Measurements from ENCODE around the gene TMEM131.

TMEM131 gene

GRCh38 chr2:97769711-97770110 is 226.0 kb downstream of the TMEM131 start:
- 71 to 82% methylated on average over 2 to 3 of the region's 3 CpGs for WGBS, 2 experiments
- Histone ChIP-seq H3K27ac (ENCODE audit: insufficient read depth, low read depth, low read length, poor library complexity, severe bottlenecking) (no peak overlapping the region), H3K9me3 (ENCODE audit: control insufficient read depth, low read length) (no peaks in the 10 kb centered on the region), H3K4me3 (ENCODE audit: insufficient read depth, low read depth, low read length) (no peak overlapping the region), H3K27me3 (ENCODE audit: control insufficient read depth, insufficient read depth, low read length, poor library complexity, severe bottlenecking) (no peaks in the 10 kb centered on the region), H3K36me3 (ENCODE audit: control insufficient read depth, insufficient read depth, low read length) (peaks cover 1% of the 10 kb centered on the region), H3K4me1 (ENCODE audit: control insufficient read depth, insufficient read depth, low read length) (no peaks in the 10 kb centered on the region)

- Histone ChIP-seq H3K27ac (ENCODE audit: insufficient read depth, low read depth, low read length, poor library complexity, severe bottlenecking) (no peak overlapping the region), H3K27me3 (ENCODE audit: control insufficient read depth, insufficient read depth, low read length, poor library complexity, severe bottlenecking) (no peaks in the 10 kb centered on the region), H3K36me3 (ENCODE audit: control insufficient read depth, insufficient read depth, low read length) (no peaks in the 10 kb centered on the region), H3K9me3 (ENCODE audit: control insufficient read depth, low read length) (no peaks in the 10 kb centered on the region), H3K4me3 (ENCODE audit: insufficient read depth, low read depth, low read length) (no peak overlapping the region), H3K4me1 (ENCODE audit: control insufficient read depth, insufficient read depth, low read length) (no peaks in the 10 kb centered on the region)
- WGBS, 2 experiments: 83 to 97% methylated on average over 1 to 3 of the region's 3 CpGs
Measured at GRCh38 chr2:97769308-97769707, 226.4 kb downstream of the TMEM131 start.

GRCh38 chr2:97766567-97766966 is 229.2 kb downstream of the TMEM131 start:
- WGBS, 2 experiments: 97 to 98% methylated on average over 5 of the region's 5 CpGs
- H3K36me3 ChIP-seq (ENCODE audit: control insufficient read depth, insufficient read depth, low read length): no peaks in the 10 kb centered on the region
- no peaks in the 10 kb centered on the region for H3K4me1 ChIP-seq (ENCODE audit: control insufficient read depth, insufficient read depth, low read length)

GRCh38 chr2:97765933-97766332 is 229.8 kb downstream of the TMEM131 start:
- H3K36me3 ChIP-seq (ENCODE audit: control insufficient read depth, insufficient read depth, low read length): no peaks in the 10 kb centered on the region
- 92 to 97% methylated on average over 4 of the region's 4 CpGs for WGBS, 2 experiments
- no peak overlapping the region for H3K27ac ChIP-seq (ENCODE audit: insufficient read depth, low read depth, low read length, poor library complexity, severe bottlenecking)
- no peaks in the 10 kb centered on the region for H3K9me3 ChIP-seq (ENCODE audit: control insufficient read depth, low read length)
- H3K27me3 ChIP-seq (ENCODE audit: control insufficient read depth, insufficient read depth, low read length, poor library complexity, severe bottlenecking): no peaks in the 10 kb centered on the region
- no peak overlapping the region for H3K4me3 ChIP-seq (ENCODE audit: insufficient read depth, low read depth, low read length)
- H3K4me1 ChIP-seq (ENCODE audit: control insufficient read depth, insufficient read depth, low read length): no peaks in the 10 kb centered on the region

More at GRCh38 chr2:97766567-97766966, 229.2 kb downstream of the TMEM131 start:
- no peaks in the 10 kb centered on the region for H3K27me3 ChIP-seq (ENCODE audit: control insufficient read depth, insufficient read depth, low read length, poor library complexity, severe bottlenecking)
- H3K4me3 ChIP-seq (ENCODE audit: insufficient read depth, low read depth, low read length): no peak overlapping the region
- H3K27ac ChIP-seq (ENCODE audit: insufficient read depth, low read depth, low read length, poor library complexity, severe bottlenecking): no peak overlapping the region
- H3K9me3 ChIP-seq (ENCODE audit: control insufficient read depth, low read length): no peaks in the 10 kb centered on the region

GRCh38 chr2:97764559-97765263 is 231.0 kb downstream of the TMEM131 start:
- WGBS, 2 experiments: 93 to 94% methylated on average over 11 of the region's 11 CpGs
- Histone ChIP-seq H3K4me1 (ENCODE audit: control insufficient read depth, insufficient read depth, low read length) (no peaks in the 10 kb centered on the region), H3K9me3 (ENCODE audit: control insufficient read depth, low read length) (no peaks in the 10 kb centered on the region)

GRCh38 chr2:97763176-97763845 is 232.4 kb downstream of the TMEM131 start:
- 93 to 94% methylated on average over 20 of the region's 20 CpGs for WGBS, 2 experiments
- no peaks in the 10 kb centered on the region for H3K9me3 ChIP-seq (ENCODE audit: control insufficient read depth, low read length)
- H3K36me3 ChIP-seq (ENCODE audit: control insufficient read depth, insufficient read depth, low read length): peaks cover 3% of the 10 kb centered on the region

More at GRCh38 chr2:97764559-97765263, 231.0 kb downstream of the TMEM131 start:
- Histone ChIP-seq H3K27ac (ENCODE audit: insufficient read depth, low read depth, low read length, poor library complexity, severe bottlenecking) (no peak overlapping the region), H3K27me3 (ENCODE audit: control insufficient read depth, insufficient read depth, low read length, poor library complexity, severe bottlenecking) (no peaks in the 10 kb centered on the region), H3K36me3 (ENCODE audit: control insufficient read depth, insufficient read depth, low read length) (no peaks in the 10 kb centered on the region), H3K4me3 (ENCODE audit: insufficient read depth, low read depth, low read length) (no peak overlapping the region)

GRCh38 chr2:97761192-97761591 is 234.6 kb downstream of the TMEM131 start:
- Histone ChIP-seq H3K4me3 (ENCODE audit: insufficient read depth, low read depth, low read length) (no peak overlapping the region), H3K27me3 (ENCODE audit: control insufficient read depth, insufficient read depth, low read length, poor library complexity, severe bottlenecking) (no peaks in the 10 kb centered on the region), H3K36me3 (ENCODE audit: control insufficient read depth, insufficient read depth, low read length) (peaks cover 12% of the 10 kb centered on the region), H3K27ac (ENCODE audit: insufficient read depth, low read depth, low read length, poor library complexity, severe bottlenecking) (no peak overlapping the region), H3K4me1 (ENCODE audit: control insufficient read depth, insufficient read depth, low read length) (no peaks in the 10 kb centered on the region), H3K9me3 (ENCODE audit: control insufficient read depth, low read length) (no peaks in the 10 kb centered on the region)
- 94 to 95% methylated on average over 23 of the region's 23 CpGs for WGBS, 2 experiments

More at GRCh38 chr2:97763176-97763845, 232.4 kb downstream of the TMEM131 start:
- H3K27me3 ChIP-seq (ENCODE audit: control insufficient read depth, insufficient read depth, low read length, poor library complexity, severe bottlenecking): no peaks in the 10 kb centered on the region
- no peak overlapping the region for H3K4me3 ChIP-seq (ENCODE audit: insufficient read depth, low read depth, low read length)
- H3K4me1 ChIP-seq (ENCODE audit: control insufficient read depth, insufficient read depth, low read length): no peaks in the 10 kb centered on the region
- no peak overlapping the region for H3K27ac ChIP-seq (ENCODE audit: insufficient read depth, low read depth, low read length, poor library complexity, severe bottlenecking)

GRCh38 chr2:97760480-97761049 is 235.2 kb downstream of the TMEM131 start:
- Histone ChIP-seq H3K36me3 (ENCODE audit: control insufficient read depth, insufficient read depth, low read length) (peaks cover 12% of the 10 kb centered on the region), H3K27me3 (ENCODE audit: control insufficient read depth, insufficient read depth, low read length, poor library complexity, severe bottlenecking) (no peaks in the 10 kb centered on the region), H3K4me1 (ENCODE audit: control insufficient read depth, insufficient read depth, low read length) (peaks cover 5% of the 10 kb centered on the region), H3K4me3 (ENCODE audit: insufficient read depth, low read depth, low read length) (no peak overlapping the region), H3K27ac (ENCODE audit: insufficient read depth, low read depth, low read length, poor library complexity, severe bottlenecking) (no peak overlapping the region), H3K9me3 (ENCODE audit: control insufficient read depth, low read length) (no peaks in the 10 kb centered on the region)
- 95 to 96% methylated on average over 17 of the region's 17 CpGs for WGBS, 2 experiments

- WGBS, 2 experiments: 95 to 96% methylated on average over 9 of the region's 9 CpGs
- peaks cover 12% of the 10 kb centered on the region for H3K36me3 ChIP-seq (ENCODE audit: control insufficient read depth, insufficient read depth, low read length)
- no peak overlapping the region for H3K27ac ChIP-seq (ENCODE audit: insufficient read depth, low read depth, low read length, poor library complexity, severe bottlenecking)
Measured at GRCh38 chr2:97759727-97760407, 235.9 kb downstream of the TMEM131 start.

More at GRCh38 chr2:97759727-97760407, 235.9 kb downstream of the TMEM131 start:
- Histone ChIP-seq H3K4me1 (ENCODE audit: control insufficient read depth, insufficient read depth, low read length) (peaks cover 7% of the 10 kb centered on the region), H3K9me3 (ENCODE audit: control insufficient read depth, low read length) (no peaks in the 10 kb centered on the region), H3K27me3 (ENCODE audit: control insufficient read depth, insufficient read depth, low read length, poor library complexity, severe bottlenecking) (no peaks in the 10 kb centered on the region), H3K4me3 (ENCODE audit: insufficient read depth, low read depth, low read length) (no peak overlapping the region)

Data from ectodermal cell (in vitro differentiated cells).